Loucy (cell line): ENCODE data around the gene EFTUD2.

Experiments used
- H2AFZ ChIP-seq: fragments of 200-600 bp; sonication (generic); 2 replicates; pipeline ENCODE4 v1.6.0; 2016; ENCODE audit warnings: antibody characterized with exemption, mild to moderate bottlenecking, low read length, moderate library complexity
- H3F3A ChIP-seq: fragments of 200-600 bp; 2 replicates; pipeline ENCODE4 v1.6.0; 2016; ENCODE audit warnings: antibody characterized with exemption, low read depth, mild to moderate bottlenecking
- H3K27me3 ChIP-seq: fragments of 200-600 bp; sonication (generic); 2 replicates; pipeline ENCODE4 v1.6.1; 2014; ENCODE audit warnings: low read length, mild to moderate bottlenecking; ENCODE audit not compliant: insufficient read depth, poor library complexity, severe bottlenecking
- H3K36me3 ChIP-seq: fragments of 200-600 bp; sonication (generic); 2 replicates; pipeline ENCODE4 v1.6.1; 2016; ENCODE audit warnings: low read length; ENCODE audit not compliant: insufficient read depth
- H3K4me1 ChIP-seq: fragments of 200-600 bp; sonication (generic); 2 replicates; pipeline ENCODE4 v1.5.1; 2014; ENCODE audit warnings: low read length, mild to moderate bottlenecking; ENCODE audit not compliant: insufficient read depth, poor library complexity, severe bottlenecking
- H3K4me2 ChIP-seq: fragments of 200-600 bp; sonication (generic); 2 replicates; pipeline ENCODE4 v1.6.0; 2014; ENCODE audit warnings: antibody characterized with exemption, low read length, low read depth, mild to moderate bottlenecking; ENCODE audit not compliant: poor library complexity, severe bottlenecking
- H3K4me3 ChIP-seq: fragments of 200-600 bp; sonication (generic); 2 replicates; pipeline ENCODE4 v1.5.1; 2014; ENCODE audit warnings: low read length, mild to moderate bottlenecking, mixed read lengths; ENCODE audit not compliant: poor library complexity, severe bottlenecking
- H3K79me2 ChIP-seq: fragments of 200-600 bp; sonication (generic); 2 replicates; pipeline ENCODE4 v1.6.1; 2014; ENCODE audit warnings: low read length; ENCODE audit not compliant: insufficient read depth
- H3K9ac ChIP-seq: fragments of 200-600 bp; sonication (generic); 2 replicates; pipeline ENCODE4 v1.6.0; 2014; ENCODE audit warnings: mild to moderate bottlenecking, low read depth, low read length, moderate library complexity; ENCODE audit not compliant: poor library complexity, severe bottlenecking
- H3K9me2 ChIP-seq: fragments of 200-600 bp; sonication (generic); replicated peaks from 2 replicates; pipeline ENCODE4 v1.6.1; 2016; ENCODE audit warnings: low read depth, low read length, mixed read lengths
- H3K9me3 ChIP-seq: fragments of 200-600 bp; sonication (generic); 2 replicates; pipeline ENCODE4 v1.6.1; 2014; ENCODE audit warnings: mild to moderate bottlenecking, antibody characterized with exemption, low read length, low read depth; ENCODE audit not compliant: insufficient read depth
- H4K20me1 ChIP-seq: fragments of 200-600 bp; sonication (generic); 2 replicates; pipeline ENCODE4 v1.6.0; 2014; ENCODE audit warnings: antibody characterized with exemption, low read length, mild to moderate bottlenecking; ENCODE audit not compliant: insufficient read depth, poor library complexity, severe bottlenecking
- EZH2phosphoT487 ChIP-seq: fragments of 200-600 bp; IDR thresholded peaks from 2 replicates; pipeline ENCODE4 v1.6.1; 2018; ENCODE audit warnings: antibody characterized with exemption, mild to moderate bottlenecking, moderate library complexity, borderline replicate concordance
- TF ChIP-seq, protein P1 (sequence below): fragments of 200-600 bp; sonication (generic); conservative IDR thresholded peaks from 2 replicates; pipeline ENCODE4 v1.5.1; 2014; ENCODE audit warnings: mild to moderate bottlenecking, antibody characterized with exemption, low read length

Gene EFTUD2

DNA sequence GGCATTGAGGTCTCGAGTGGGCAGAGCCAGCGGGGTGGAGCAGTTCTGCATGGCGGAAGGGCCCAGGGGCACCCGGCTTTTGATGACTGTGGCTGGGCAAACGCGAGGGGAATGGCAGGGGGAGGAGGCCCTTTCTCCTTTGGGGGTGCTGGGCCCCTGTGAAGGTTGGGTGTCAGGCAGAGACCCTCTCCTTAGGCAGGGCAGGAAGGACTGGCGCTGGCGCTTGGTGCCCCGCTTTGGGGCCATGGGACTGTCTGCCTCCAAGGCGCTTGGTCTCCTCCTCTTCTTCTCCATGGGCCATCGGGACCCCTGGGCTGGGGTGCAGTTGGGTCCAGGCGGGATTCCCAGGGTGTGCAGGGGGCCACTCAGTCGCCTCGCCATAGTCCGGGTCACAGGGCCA lies 28.9 kb upstream of the EFTUD2 start:
- Histone ChIP-seq H3K4me2 (no peak overlapping the region), H3K79me2 (no peaks in the 10 kb centered on the region), H3K9me2 (no peaks in the 10 kb centered on the region), H2AFZ (no peak overlapping the region), H3K4me3 (no peak overlapping the region), H3K36me3 (peaks cover 77% of the 10 kb centered on the region; the same call in 1 of the 2 replicates), H4K20me1 (no peaks in the 10 kb centered on the region), H3K4me1 (no peaks in the 10 kb centered on the region), H3K9ac (no peak overlapping the region), H3K9me3 (no peaks in the 10 kb centered on the region), H3F3A (0 out of 2 replicates have a peak, but pooled peaks cover 3% of the 10 kb centered on the region), H3K27me3 (no peaks in the 10 kb centered on the region)
- TF ChIP-seq EZH2phosphoT487, result no peak
- TF ChIP-seq, protein P1, sequence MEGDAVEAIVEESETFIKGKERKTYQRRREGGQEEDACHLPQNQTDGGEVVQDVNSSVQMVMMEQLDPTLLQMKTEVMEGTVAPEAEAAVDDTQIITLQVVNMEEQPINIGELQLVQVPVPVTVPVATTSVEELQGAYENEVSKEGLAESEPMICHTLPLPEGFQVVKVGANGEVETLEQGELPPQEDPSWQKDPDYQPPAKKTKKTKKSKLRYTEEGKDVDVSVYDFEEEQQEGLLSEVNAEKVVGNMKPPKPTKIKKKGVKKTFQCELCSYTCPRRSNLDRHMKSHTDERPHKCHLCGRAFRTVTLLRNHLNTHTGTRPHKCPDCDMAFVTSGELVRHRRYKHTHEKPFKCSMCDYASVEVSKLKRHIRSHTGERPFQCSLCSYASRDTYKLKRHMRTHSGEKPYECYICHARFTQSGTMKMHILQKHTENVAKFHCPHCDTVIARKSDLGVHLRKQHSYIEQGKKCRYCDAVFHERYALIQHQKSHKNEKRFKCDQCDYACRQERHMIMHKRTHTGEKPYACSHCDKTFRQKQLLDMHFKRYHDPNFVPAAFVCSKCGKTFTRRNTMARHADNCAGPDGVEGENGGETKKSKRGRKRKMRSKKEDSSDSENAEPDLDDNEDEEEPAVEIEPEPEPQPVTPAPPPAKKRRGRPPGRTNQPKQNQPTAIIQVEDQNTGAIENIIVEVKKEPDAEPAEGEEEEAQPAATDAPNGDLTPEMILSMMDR, result no peak

- Histone ChIP-seq H3K9ac (no peak overlapping the region), H3K36me3 (peaks cover 72% of the 10 kb centered on the region; the same call in 1 of the 2 replicates), H2AFZ (no peak overlapping the region), H3K9me3 (no peaks in the 10 kb centered on the region), H3K4me1 (no peaks in the 10 kb centered on the region), H3K27me3 (no peaks in the 10 kb centered on the region), H3K9me2 (no peaks in the 10 kb centered on the region), H3K4me3 (no peak overlapping the region), H3K79me2 (no peaks in the 10 kb centered on the region), H4K20me1 (no peaks in the 10 kb centered on the region), H3F3A (0 out of 2 replicates have a peak, but pooled peaks cover 3% of the 10 kb centered on the region), H3K4me2 (no peak overlapping the region)
- TF ChIP-seq EZH2phosphoT487, result no peak
- TF ChIP-seq, protein P1, result no peak
Measured at GRCh38 chr17:44927696-44928095, 28.5 kb upstream of the EFTUD2 start.

GRCh38 chr17:44926821-44927525 lies 27.7 kb upstream of the EFTUD2 start:
- H3K79me2 ChIP-seq, result no peaks in the 10 kb centered on the region
- no peak overlapping the region for H2AFZ ChIP-seq
- no peaks in the 10 kb centered on the region for H3K27me3 ChIP-seq
- H3K36me3 ChIP-seq, result peaks cover 65% of the 10 kb centered on the region; the same call in 1 of the 2 replicates
- H3K4me1 ChIP-seq, result no peaks in the 10 kb centered on the region
- no peaks in the 10 kb centered on the region for H3K9me2 ChIP-seq
- TF ChIP-seq, protein P1, result no peak
- no peak for TF ChIP-seq EZH2phosphoT487
- no peak overlapping the region for H3K9ac ChIP-seq
- no peaks in the 10 kb centered on the region for H3K9me3 ChIP-seq
- no peak overlapping the region for H3K4me2 ChIP-seq
- no peaks in the 10 kb centered on the region for H4K20me1 ChIP-seq
- H3K4me3 ChIP-seq, result no peak overlapping the region
- H3F3A ChIP-seq, result 0 out of 2 replicates have a peak, but pooled peaks cover 3% of the 10 kb centered on the region
